Tibial nerve (tissue), 4 donors: ENCODE data around the gene ACOXL.

Source experiments
- CTCF ChIP-seq, 5 experiments: fragments of 200-600 bp in 3 of 5; fragments of 450-650 bp in 2 of 5; sonication (generic) in 3 of 5; IDR thresholded peaks; one replicate each; pipeline ENCODE4 v1.5.1; 2016 to 2019; ENCODE audit warnings: antibody characterized with exemption in 5 of 5, mild to moderate bottlenecking in 3 of 5, moderate library complexity in 2 of 5
- EP300 ChIP-seq, 2 donors: sonication (generic); formaldehyde crosslinking; IDR thresholded peaks; one replicate each; pipeline ENCODE4 v1.6.1; 2017; ENCODE audit warnings: antibody characterized with exemption in 2 of 2, mild to moderate bottlenecking in 1 of 2
- POLR2A ChIP-seq, 2 donors: fragments of 450-650 bp; IDR thresholded peaks; one replicate each; pipeline ENCODE4 v1.6.1; 2017; ENCODE audit warnings: antibody characterized with exemption in 2 of 2, mild to moderate bottlenecking in 2 of 2, moderate library complexity in 2 of 2

- TF ChIP-seq CTCF (IDR thresholded peaks at IDR 0.05) (no peak), EP300 (IDR thresholded peaks at IDR 0.05) (no peak), POLR2A (IDR thresholded peaks at IDR 0.05) (no peak)
Observed at GRCh38 chr2:111028720-111029119, 296.3 kb downstream of the ACOXL start.
